COLO829 (cell line): ENCODE results near the gene CCNB1.
"Not testable (repeated sequence)": the region's sequence is repeated elsewhere in the genome, so short reads cannot be mapped to it uniquely, and the experiment has no call there.

Source experiments
- DNase-seq: peaks from one replicate; pipeline ENCODE4 v3.0.0; 2012; ENCODE audit warnings: low spot score

CCNB1 gene

DNA sequence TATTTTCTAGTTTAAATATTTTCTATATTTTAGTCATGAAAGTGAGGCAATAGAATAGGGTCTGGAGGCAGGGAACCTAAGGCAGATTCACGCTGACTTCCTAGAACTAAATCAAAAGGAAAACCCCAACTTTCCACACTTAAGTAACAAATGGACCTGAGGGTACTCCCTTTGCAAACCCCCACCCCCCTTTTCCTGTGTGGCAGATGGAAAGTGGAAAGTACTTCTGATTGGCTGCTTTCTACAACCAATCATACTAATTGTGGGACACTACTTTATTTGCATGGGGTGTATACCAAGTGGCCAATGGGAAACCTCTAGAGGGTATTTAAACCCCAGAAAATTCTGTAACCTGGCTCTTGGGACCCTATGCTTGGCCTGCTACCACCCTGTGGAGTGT is 17.7 kb downstream of the CCNB1 start:
- no peak for DNase-seq

GRCh38 chr5:69187342-69187741 is 20.4 kb downstream of the CCNB1 start:
- DNase-seq: no peak

DNA sequence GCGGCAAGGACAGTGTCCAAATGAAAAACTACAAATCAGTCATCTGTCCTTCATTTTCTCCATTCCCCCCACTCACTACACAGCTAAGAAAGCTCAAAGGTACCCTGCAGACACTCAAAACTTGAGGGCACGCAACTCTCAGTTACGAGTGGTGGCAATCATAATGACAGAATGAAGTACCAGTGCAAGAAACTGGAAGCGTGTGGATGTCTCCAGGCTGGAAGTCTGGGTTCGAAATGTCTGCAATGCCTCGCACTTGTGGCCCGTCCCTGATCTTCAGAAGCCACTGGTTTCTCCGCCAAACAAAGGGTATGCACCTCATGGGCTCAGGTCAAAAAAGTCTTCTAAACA is 21.8 kb downstream of the CCNB1 start:
- DNase-seq: peak; percentile 2

GRCh38 chr5:69189162-69190086 is 22.5 kb downstream of the CCNB1 start, which contains the start of gene CENPH:
TSS of gene CENPH (plus strand) at chr5:69189583. CDS start at chr5:69189635, 52 bp downstream.
- peak; percentile 88 for DNase-seq

- DNase-seq: no peak
These were observed 35.5 kb downstream of the CCNB1 start for GRCh38 chr5:69202497-69202896.

DNA sequence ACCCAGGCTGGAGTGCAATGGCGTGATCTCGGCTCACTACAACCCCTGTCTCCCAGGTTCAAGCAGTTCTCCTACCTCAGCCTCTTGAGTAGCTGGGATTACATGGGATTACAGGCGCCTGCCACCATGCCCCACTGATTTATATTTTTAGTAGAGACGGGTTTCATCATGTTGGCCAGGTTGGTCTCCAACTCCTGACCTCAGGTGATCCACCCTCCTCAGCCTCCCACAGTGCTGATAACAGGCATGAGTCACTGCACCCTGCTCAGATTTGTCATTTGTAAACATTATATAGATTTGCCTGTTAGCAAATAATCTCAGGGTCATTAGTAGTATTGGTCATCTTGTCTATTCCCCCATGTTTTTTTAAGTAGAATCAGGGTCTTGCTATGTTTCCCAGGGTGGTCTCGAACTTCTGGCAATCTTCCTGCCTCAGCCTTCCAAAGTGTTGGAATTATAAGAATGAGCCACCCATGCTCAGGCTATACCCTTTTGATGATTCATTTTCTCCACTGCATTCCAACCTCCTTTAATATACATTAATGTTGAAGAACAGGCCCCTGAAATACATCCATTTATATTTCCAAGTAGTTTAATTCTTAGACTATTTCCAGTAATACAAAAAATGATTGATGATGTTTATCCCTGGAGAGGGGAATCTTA is 39.7 kb downstream of the CCNB1 start:
- no peak for DNase-seq

DNA sequence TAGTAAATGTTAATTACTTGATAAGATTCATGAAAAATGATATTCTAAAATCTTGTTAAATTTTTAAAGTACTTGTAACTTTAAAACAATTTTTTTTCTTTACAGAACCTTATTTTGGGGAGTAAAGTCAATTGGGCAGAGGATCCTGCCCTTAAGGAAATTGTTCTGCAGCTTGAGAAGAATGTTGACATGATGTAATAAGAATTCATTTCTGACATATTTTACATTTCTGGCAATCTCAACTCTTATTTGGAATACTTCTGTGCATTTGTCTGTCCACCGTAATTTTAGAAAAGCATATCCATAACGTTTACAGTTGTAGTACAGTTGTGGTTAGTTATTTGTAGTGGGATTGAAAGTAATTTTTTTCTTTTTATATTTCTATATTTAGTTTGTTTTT is 42.7 kb downstream of the CCNB1 start:
- DNase-seq: no peak

- no peak for DNase-seq
These were observed 44.2 kb downstream of the CCNB1 start for GRCh38 chr5:69211200-69211599.

DNA sequence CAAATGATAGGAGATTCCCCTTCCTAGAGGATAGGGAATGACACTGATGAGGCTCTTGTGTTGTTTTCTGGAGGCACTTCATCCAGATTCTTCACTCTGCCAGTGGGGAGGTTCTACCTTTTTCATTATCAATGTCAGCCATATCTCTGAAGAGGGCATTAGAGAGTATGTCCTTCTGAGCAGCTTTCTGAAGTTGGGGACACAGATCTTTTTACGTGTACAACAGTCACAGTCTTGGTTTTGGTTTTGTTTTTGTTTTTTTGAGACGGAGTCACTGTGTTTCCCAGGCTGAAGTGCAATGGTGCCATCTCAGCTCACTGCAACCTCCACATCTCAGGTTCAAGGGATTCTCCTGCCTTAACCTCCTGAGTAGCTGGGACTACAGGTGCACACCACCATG is 45.1 kb downstream of the CCNB1 start:
- DNase-seq: no peak

- no peak for DNase-seq
These were observed 46.7 kb downstream of the CCNB1 start for GRCh38 chr5:69213513-69214215.

DNA sequence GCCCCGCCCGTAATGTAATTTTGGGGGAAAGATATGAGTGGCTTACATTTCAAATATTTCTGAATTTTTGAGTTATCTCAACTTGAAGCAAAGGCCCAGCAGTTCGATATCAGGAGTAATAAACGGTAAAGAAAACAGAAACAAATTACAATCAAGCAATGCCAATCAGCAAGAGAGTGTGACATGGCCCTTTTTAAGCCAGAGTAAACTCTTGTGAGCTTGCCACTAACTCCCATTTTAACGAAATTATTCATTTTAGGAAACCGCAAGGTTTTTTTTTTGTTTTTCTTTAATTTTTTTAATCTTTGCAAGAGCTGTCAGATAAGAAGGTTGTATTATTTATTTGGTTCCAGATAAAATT is 50.2 kb downstream of the CCNB1 start:
- no peak for DNase-seq

- peak; percentile 85 for DNase-seq
These were observed 50.9 kb downstream of the CCNB1 start for GRCh38 chr5:69217548-69218526.

DNA sequence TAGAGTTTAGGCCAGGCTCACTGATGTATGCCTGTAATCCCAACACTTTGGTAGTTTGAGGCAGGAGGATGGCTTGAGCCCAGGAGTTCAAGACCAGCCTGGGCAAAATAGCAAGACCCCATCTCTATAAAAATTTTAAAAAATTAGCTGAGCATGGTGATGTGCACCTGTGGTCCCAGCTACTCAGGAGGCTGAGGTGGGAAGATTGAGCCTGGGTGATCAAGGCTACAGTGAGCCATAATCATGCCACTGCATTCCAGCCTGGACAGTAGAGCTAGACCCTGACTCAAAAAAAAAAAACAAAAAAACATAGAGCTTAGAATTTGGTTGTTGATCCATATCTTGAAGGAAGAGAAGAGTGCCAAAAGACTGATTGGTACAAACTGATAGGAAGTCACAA is 53.0 kb downstream of the CCNB1 start:
- no peak for DNase-seq

DNA sequence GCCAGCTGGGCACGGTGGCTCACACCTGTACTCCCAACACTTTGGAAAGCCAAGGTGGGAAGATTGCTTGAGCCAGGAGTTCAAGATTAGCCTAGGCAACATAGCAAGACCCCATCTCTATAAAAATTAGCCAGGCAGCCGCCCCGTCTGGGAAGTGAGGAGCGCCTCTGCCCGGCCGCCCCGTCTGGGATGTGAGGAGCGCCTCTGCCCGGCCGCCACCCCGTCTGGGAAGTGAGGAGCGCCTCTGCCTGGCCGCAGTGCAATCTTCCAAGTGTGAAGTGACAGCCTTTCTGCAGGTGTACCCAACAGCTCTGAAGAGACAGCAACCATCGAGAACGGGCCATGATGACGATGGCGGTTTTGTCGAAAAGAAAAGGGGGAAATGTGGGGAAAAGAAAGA is 53.4 kb downstream of the CCNB1 start:
- DNase-seq: not testable (repeated sequence)

DNA sequence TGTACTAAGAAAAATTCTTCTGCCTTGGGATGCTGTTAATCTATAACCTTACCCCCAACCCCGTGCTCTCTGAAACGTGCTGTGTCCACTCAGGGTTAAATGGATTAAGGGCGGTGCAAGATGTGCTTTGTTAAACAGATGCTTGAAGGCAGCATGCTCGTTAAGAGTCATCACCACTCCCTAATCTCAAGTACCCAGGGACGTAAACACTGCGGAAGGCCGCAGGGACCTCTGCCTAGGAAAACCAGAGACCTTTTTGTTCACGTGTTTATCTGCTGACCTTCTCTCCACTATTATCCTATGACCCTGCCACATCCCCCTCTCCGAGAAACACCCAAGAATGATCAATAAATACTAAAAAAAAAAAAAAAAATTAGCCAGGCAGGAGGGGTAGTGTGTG is 53.9 kb downstream of the CCNB1 start:
- not testable (repeated sequence) for DNase-seq

DNA sequence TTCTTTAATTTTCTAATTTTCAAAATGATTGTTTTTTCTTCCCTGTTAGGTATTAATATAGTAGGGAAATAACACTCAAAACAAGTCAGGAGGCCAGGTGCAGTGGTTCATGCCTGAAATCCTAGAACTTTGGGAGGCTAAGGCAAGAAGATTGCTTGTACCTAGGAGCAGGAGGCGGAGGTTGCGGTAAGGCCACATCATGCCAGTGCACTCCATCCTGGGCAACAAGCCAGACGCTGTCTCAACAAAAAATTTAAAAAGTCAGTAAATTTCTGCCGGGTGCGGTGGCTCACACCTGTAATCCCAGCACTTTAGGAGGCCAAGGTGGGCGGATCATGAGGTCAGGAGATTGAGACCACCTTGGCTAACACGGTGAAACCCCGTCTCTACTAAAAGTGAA is 57.6 kb downstream of the CCNB1 start:
- DNase-seq: no peak

GRCh38 chr5:69225860-69226259 is 58.9 kb downstream of the CCNB1 start:
- DNase-seq: no peak
